Liver (tissue), 9 donors: ENCODE data around the gene UGGT2. TPM values are rescaled to one million over a fixed set of nuclear protein-coding genes. Genes with fewer than 3 reads are reported as not detected.
"Not testable (repeated sequence)": the region's sequence is repeated elsewhere in the genome, so short reads cannot be mapped to it uniquely, and the experiment has no call there.

Experiments used
- DNase-seq: peaks from one replicate; pipeline ENCODE4 v3.0.0-alpha.2; 2017; ENCODE audit warnings: low spot score
- H3K27ac ChIP-seq, 2 donors: one replicate each; pipeline ENCODE4 v1.7.0; 2013; ENCODE audit warnings: inconsistent platforms in 2 of 2, low read length in 2 of 2, control low read depth in 1 of 2, low read depth in 1 of 2, mild to moderate bottlenecking in 1 of 2
- H3K27me3 ChIP-seq, 4 donors: one replicate each; pipeline versions ENCODE4 v1.6.1 to v1.7.0; 2013; ENCODE audit warnings: low read length in 3 of 4, inconsistent platforms in 1 of 4, mild to moderate bottlenecking in 1 of 4, moderate library complexity in 1 of 4; ENCODE audit not compliant: control insufficient read depth in 4 of 4, insufficient read depth in 4 of 4
- H3K36me3 ChIP-seq, 4 donors: one replicate each; pipeline versions ENCODE4 v1.6.1 to v1.7.0; 2013; ENCODE audit warnings: low read length in 3 of 4, mild to moderate bottlenecking in 3 of 4, low read depth in 1 of 4, moderate library complexity in 1 of 4; ENCODE audit not compliant: control insufficient read depth in 4 of 4, insufficient read depth in 3 of 4
- H3K4me1 ChIP-seq, 4 donors: one replicate each; pipeline versions ENCODE4 v1.6.1 to v1.7.0; 2013; ENCODE audit warnings: low read length in 3 of 4, mild to moderate bottlenecking in 3 of 4, moderate library complexity in 1 of 4; ENCODE audit not compliant: control insufficient read depth in 4 of 4, insufficient read depth in 4 of 4
- H3K4me3 ChIP-seq, 3 donors: one replicate each; pipeline versions ENCODE4 v1.6.1 to v1.7.0; 2013; ENCODE audit warnings: low read length in 3 of 3, control low read depth in 1 of 3, low read depth in 1 of 3, mild to moderate bottlenecking in 1 of 3
- H3K9ac ChIP-seq, 2 donors: one replicate each; pipeline ENCODE4 v1.7.0; 2013; ENCODE audit warnings: low read length in 2 of 2, mild to moderate bottlenecking in 2 of 2, moderate library complexity in 2 of 2, control low read depth in 1 of 2, low read depth in 1 of 2
- H3K9me3 ChIP-seq, 4 donors: one replicate each; pipeline versions ENCODE4 v1.6.1 to v1.7.0; 2013; ENCODE audit warnings: low read length in 3 of 4; ENCODE audit not compliant: control insufficient read depth in 4 of 4
- ATF3 ChIP-seq: IDR thresholded peaks from 2 replicates; pipeline ENCODE4 v1.6.1; 2016; ENCODE audit warnings: antibody characterized with exemption
- CTCF ChIP-seq: fragments of 150-350 bp; IDR thresholded peaks from 2 replicates; pipeline ENCODE4 v1.5.1; 2017; ENCODE audit warnings: improper control_type of control experiment, low read depth, low read length; ENCODE audit not compliant: missing input control
- EGR1 ChIP-seq, 2 donors: IDR thresholded peaks; 2 replicates each; pipeline ENCODE4 v1.6.1; 2016 to 2018; ENCODE audit warnings: antibody characterized with exemption in 2 of 2, low read depth in 2 of 2
- FOXA1 ChIP-seq: IDR thresholded peaks from 2 replicates; pipeline ENCODE4 v1.6.1; 2016; ENCODE audit warnings: antibody characterized with exemption
- FOXA2 ChIP-seq: IDR thresholded peaks from 2 replicates; pipeline ENCODE4 v1.6.1; 2016; ENCODE audit warnings: antibody characterized with exemption
- GABPA ChIP-seq, 2 donors: IDR thresholded peaks in 1 of 2; conservative IDR thresholded peaks in 1 of 2; 2 replicates each; pipeline ENCODE4 v1.6.1; 2016; ENCODE audit warnings: antibody characterized with exemption in 2 of 2, mild to moderate bottlenecking in 1 of 2, moderate library complexity in 1 of 2
- HNF4A ChIP-seq, 2 donors: conservative IDR thresholded peaks; 2 replicates each; pipeline ENCODE4 v1.6.1; 2016; ENCODE audit warnings: antibody characterized with exemption in 2 of 2, mild to moderate bottlenecking in 2 of 2
- HNF4G ChIP-seq: IDR thresholded peaks from 2 replicates; pipeline ENCODE4 v1.6.1; 2016; ENCODE audit warnings: antibody characterized with exemption
- JUND ChIP-seq, 2 donors: IDR thresholded peaks; 2 replicates each; pipeline ENCODE4 v1.6.1; 2016; ENCODE audit warnings: antibody characterized with exemption in 2 of 2
- RAD21 ChIP-seq, 2 donors: IDR thresholded peaks; 2 replicates each; pipeline ENCODE4 v1.6.1; 2016; ENCODE audit warnings: antibody characterized with exemption in 2 of 2, mild to moderate bottlenecking in 2 of 2
- TAF1 ChIP-seq: conservative IDR thresholded peaks from 2 replicates; pipeline ENCODE4 v1.6.1; 2016; ENCODE audit warnings: antibody characterized with exemption, mild to moderate bottlenecking
- YY1 ChIP-seq: IDR thresholded peaks from 2 replicates; pipeline ENCODE4 v1.6.1; 2016; ENCODE audit warnings: antibody characterized with exemption, mild to moderate bottlenecking
- WGBS: extraction: QIAGEN DNeasy Blood & Tissue Kit; methylation state at CpG from one replicate; pipeline ENCODE4 v1.1.7; 2013; 5-methylcytosine and 5-hydroxymethylcytosine counted together
- polyA plus RNA-seq, 2 donors: library from polyadenylated mRNA; stranded (reverse) in 1 of 2; unstranded in 1 of 2; fragments of 200-250 nt in 1 of 2; fragments of >200 nt in 1 of 2; fragmentation: Nextera tagmentation in 1 of 2; extraction: Ambion mirVana in 1 of 2; gene quantifications; one replicate each; pipeline versions ENCODE4 v1.2.1 to v1.2.3, GENCODE V29; 2013 to 2015
- total RNA-seq, 2 donors: library from RNA; depleted of rRNA; stranded (reverse); fragments of >200 nt; gene quantifications; one replicate each; pipeline ENCODE4 v1.2.3, GENCODE V29; 2014
- TF ChIP-seq, protein P1 (sequence below): IDR thresholded peaks from 2 replicates; pipeline ENCODE4 v1.6.1; 2016; ENCODE audit warnings: antibody characterized with exemption
- TF ChIP-seq, protein P2 (sequence below): IDR thresholded peaks from 2 replicates; pipeline ENCODE4 v1.6.1; 2016; ENCODE audit warnings: antibody characterized with exemption, mild to moderate bottlenecking
- donor health status: healthy.
- donor health status: healthy.
- donor health status: healthy.
- donor health status: healthy.
- donor health status: healthy.

Gene UGGT2
- total and polyA plus RNA-seq, 4 donors, result 5.6 to 23.0 (median 13.2) TPM

GRCh38 chr13:95783747-95784146 is 269.5 kb downstream of the UGGT2 start:
- 91% methylated on average over 5 of the region's 5 CpGs for WGBS
- Histone ChIP-seq H3K36me3 (peaks cover 7 to 24% (median 16%) of the 10 kb centered on the region in 4 donors), H3K9me3 (no peaks in the 10 kb centered on the region), H3K27me3 (no peaks in the 10 kb centered on the region), H3K4me3 (no peak overlapping the region), H3K27ac (no peak overlapping the region), H3K4me1 (no peaks in the 10 kb centered on the region), H3K9ac (no peak overlapping the region)
- TF ChIP-seq JUND (IDR thresholded peaks at IDR 0.05) (no peak), CTCF (no peak), YY1 (no peak), HNF4G (no peak), FOXA2 (no peak), HNF4A (conservative IDR thresholded peaks at IDR 0.05) (no peak), ATF3 (no peak), FOXA1 (no peak), EGR1 (IDR thresholded peaks at IDR 0.05; ENCODE audit: low read depth in 2 of 2) (no peak), GABPA (IDR thresholded peaks at IDR 0.05 in 1 of 2, conservative IDR thresholded peaks at IDR 0.05 in 1 of 2) (no peak), TAF1 (no peak)
- TF ChIP-seq, protein P1, sequence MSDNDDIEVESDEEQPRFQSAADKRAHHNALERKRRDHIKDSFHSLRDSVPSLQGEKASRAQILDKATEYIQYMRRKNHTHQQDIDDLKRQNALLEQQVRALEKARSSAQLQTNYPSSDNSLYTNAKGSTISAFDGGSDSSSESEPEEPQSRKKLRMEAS, result no peak
- TF ChIP-seq, protein P2, sequence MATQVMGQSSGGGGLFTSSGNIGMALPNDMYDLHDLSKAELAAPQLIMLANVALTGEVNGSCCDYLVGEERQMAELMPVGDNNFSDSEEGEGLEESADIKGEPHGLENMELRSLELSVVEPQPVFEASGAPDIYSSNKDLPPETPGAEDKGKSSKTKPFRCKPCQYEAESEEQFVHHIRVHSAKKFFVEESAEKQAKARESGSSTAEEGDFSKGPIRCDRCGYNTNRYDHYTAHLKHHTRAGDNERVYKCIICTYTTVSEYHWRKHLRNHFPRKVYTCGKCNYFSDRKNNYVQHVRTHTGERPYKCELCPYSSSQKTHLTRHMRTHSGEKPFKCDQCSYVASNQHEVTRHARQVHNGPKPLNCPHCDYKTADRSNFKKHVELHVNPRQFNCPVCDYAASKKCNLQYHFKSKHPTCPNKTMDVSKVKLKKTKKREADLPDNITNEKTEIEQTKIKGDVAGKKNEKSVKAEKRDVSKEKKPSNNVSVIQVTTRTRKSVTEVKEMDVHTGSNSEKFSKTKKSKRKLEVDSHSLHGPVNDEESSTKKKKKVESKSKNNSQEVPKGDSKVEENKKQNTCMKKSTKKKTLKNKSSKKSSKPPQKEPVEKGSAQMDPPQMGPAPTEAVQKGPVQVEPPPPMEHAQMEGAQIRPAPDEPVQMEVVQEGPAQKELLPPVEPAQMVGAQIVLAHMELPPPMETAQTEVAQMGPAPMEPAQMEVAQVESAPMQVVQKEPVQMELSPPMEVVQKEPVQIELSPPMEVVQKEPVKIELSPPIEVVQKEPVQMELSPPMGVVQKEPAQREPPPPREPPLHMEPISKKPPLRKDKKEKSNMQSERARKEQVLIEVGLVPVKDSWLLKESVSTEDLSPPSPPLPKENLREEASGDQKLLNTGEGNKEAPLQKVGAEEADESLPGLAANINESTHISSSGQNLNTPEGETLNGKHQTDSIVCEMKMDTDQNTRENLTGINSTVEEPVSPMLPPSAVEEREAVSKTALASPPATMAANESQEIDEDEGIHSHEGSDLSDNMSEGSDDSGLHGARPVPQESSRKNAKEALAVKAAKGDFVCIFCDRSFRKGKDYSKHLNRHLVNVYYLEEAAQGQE, result no peak
- no peak for DNase-seq

- not testable (repeated sequence) for H3K9me3 ChIP-seq, H3K9ac ChIP-seq, H3K4me3 ChIP-seq, H3K27ac ChIP-seq, H3K4me1 ChIP-seq, H3K27me3 ChIP-seq, DNase-seq
- WGBS, result 100% methylated on average over 1 of the region's 1 CpG
- H3K36me3 ChIP-seq, result peaks cover 6 to 12% (median 9%) of the 10 kb centered on the region in 4 donors
Measured at GRCh38 chr13:95781940-95782339, 271.3 kb downstream of the UGGT2 start.

DNA sequence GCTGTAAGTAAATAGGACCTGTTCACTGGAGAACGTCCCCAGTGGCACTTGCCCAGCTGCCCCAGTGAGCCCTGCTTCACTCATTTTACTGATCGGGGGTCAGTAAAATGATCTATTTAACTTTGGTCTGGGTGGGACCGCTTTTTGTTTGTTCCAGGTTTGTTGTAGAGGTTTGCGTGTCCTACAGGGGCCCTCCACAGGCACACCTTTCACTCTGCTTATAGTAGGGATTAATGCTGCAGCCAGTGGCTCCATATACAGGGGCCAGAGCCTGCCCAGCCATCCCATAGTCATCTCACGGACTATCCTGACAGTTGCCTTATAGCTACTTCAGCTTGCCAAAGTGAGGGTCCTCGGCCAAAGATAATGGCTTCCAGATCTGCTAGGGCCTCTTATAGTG is 272.2 kb downstream of the UGGT2 start:
- no peak overlapping the region for H3K27ac ChIP-seq
- DNase-seq, result no peak
- no peak overlapping the region for H3K4me3 ChIP-seq
- 98% methylated on average over 6 of the region's 6 CpGs for WGBS
- no peaks in the 10 kb centered on the region for H3K27me3 ChIP-seq
- no peak for TF ChIP-seq RAD21 (IDR thresholded peaks at IDR 0.05)
- no peaks in the 10 kb centered on the region for H3K9me3 ChIP-seq
- H3K9ac ChIP-seq, result no peak overlapping the region
- peaks cover 6 to 15% (median 9%) of the 10 kb centered on the region in 4 donors for H3K36me3 ChIP-seq
- H3K4me1 ChIP-seq, result no peaks in the 10 kb centered on the region
